Stimulated activated CD8-positive, alpha-beta memory T cell treated with anti-CD3 and anti-CD28 coated beads, Interleukin-12 subunit alpha, Interleukin-12 subunit beta, amount 100 ng/mL, for 24 hours (primary cell): ENCODE results near the gene KRT6B.
"Not testable (repeated sequence)": the region's sequence is repeated elsewhere in the genome, so short reads cannot be mapped to it uniquely, and the experiment has no call there.

Source experiments
- DNase-seq: peaks from one replicate; pipeline ENCODE4 v3.0.0-alpha.2; 2020; ENCODE audit errors: extremely low read depth

KRT6B gene

GRCh38 chr12:52413202-52413601, 38.7 kb downstream of the KRT6B start:
- DNase-seq: no peak

DNA sequence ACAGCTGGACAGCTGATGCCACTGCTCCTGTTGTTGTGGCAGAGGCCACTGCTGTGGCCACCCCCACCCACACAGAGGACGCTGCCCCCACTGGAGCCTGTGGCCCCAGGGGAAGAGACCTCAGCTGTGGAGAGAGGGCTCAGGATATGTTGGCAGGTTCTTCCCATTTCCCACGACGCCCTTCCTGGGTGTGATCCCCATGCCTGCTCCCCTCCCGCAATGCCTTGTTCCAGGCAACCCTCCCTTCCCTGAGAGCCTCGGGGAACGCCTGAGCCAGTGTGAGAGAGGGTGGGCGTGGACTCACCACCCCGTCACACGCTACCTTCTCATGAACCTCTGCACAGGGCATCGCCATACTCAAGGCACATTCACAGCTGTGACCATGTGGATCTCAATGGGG, 40.1 kb downstream of the KRT6B start:
- no peak for DNase-seq

- DNase-seq: not testable (repeated sequence)
Observed at GRCh38 chr12:52410589-52411248, 41.2 kb downstream of the KRT6B start.

DNA sequence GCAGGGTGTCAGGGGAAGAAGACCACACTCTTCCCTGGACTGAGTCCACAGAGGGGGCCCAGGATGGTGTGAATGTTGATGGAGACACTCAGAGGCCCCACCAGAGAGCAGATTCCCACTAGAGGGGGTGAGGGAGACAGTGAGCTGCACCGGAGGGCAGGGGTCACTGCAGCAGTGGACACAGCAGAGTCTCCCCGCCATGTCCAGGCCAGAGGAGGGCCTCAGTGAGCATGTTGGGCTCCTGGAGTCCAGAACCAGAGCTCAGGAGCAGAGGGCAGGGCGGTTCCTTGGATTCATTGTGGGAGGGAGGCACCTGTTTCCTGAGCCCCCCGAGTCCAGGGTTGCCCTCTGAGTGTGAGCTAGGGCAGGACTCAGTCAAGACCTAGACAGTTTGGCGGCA, 44.0 kb downstream of the KRT6B start:
- no peak for DNase-seq

- DNase-seq: no peak
Observed at GRCh38 chr12:52405922-52406385, 46.0 kb downstream of the KRT6B start, which contains the start of gene KRT82. Gene KRT82, minus strand, starts transcription at chr12:52406335. Its CDS starts 58 bp downstream, at chr12:52406277.

GRCh38 chr12:52404951-52405350, 47.0 kb downstream of the KRT6B start:
- no peak for DNase-seq

DNA sequence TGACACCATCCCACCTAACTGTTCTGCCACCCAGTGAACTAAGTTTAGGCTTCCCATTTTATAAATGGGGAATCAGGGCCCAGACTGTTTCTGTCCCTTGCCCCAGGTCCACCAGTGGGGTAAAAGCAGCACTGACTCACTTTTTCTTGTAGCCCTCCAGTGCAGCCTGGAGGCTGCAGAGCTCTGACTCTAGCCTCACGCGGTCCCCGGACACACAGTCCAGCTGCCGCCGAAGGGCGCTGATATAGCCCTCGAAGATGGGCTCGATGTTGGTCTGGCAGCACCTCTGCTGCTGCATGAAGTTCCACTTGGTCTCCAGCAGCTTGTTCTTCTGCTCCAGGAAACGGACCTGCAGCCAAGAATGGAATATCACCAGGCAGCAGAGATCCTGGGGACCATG, 48.4 kb downstream of the KRT6B start:
- no peak for DNase-seq

- DNase-seq: no peak
Observed at GRCh38 chr12:52402873-52403540, 48.9 kb downstream of the KRT6B start.

DNA sequence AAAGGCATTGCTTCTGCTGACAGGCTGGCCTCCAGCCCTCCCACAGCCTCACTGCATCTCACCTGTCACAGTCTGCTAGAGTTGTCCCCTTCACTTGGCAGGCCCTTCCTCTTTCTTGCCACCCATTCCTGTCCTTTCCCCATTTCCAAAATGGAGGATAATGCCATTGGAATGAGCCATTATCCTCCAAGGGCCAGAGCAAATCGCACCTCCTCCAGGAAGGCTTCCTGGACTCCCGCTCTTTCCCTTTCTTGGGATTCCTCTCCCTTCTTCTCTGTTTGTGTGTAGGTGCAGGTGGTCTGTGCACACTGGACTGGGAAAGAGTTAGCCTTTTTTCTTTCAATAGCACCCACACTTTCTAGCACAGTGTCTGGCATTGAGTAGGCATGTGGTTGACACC, 49.6 kb downstream of the KRT6B start:
- no peak for DNase-seq

- DNase-seq: no peak
Observed at GRCh38 chr12:52401926-52402325, 50.0 kb downstream of the KRT6B start.

- no peak for DNase-seq
Observed at GRCh38 chr12:52401526-52401925, 50.4 kb downstream of the KRT6B start.

GRCh38 chr12:52400906-52401305, 51.0 kb downstream of the KRT6B start:
- DNase-seq: no peak

DNA sequence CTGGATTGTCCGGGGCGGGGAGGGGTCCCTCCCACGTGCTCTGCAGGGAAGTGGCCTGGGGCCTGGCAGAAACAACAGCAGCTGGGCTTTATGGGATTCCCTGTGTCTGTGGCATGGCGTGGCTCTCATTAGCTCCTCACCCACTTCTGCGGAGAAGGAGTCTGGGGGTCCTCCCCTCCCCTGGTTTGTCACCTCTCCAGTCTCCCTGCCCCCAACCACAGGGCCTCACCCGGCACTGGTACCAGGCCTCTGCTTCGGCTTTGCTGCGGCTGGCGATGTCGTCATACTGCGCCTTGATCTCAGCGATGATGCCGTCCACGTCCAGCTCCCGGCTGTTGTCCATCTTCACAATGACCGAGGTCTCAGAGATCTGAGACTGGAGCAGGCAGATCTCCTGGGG, 52.2 kb downstream of the KRT6B start:
- DNase-seq: no peak

GRCh38 chr12:52398176-52398575, 53.8 kb downstream of the KRT6B start:
- DNase-seq: no peak

GRCh38 chr12:52396656-52397055, 55.3 kb downstream of the KRT6B start:
- no peak for DNase-seq
